ENCODE data around the gene NOSTRIN.
A peak's percentile ranks its signal among the peaks of the same experiment; 100 is the strongest.
"Not testable (repeated sequence)": the region's sequence is repeated elsewhere in the genome, so short reads cannot be mapped to it uniquely, and the experiment has no call there.

The NOSTRIN gene

GRCh38 chr2:168801961-168802858 lies at the start of gene NOSTRIN:
Gene NOSTRIN (plus strand): TSS chr2:168802637. CDS start chr2:168802647, 10 bp downstream.
- no peak for DNase-seq

- no peak for DNase-seq
Measured at GRCh38 chr2:168753765-168754329, 48.6 kb upstream of the NOSTRIN start.

- no peak for DNase-seq
Measured at GRCh38 chr2:168757223-168757622, 45.2 kb upstream of the NOSTRIN start.

- DNase-seq, result no peak
Measured at GRCh38 chr2:168758970-168759820, 43.2 kb upstream of the NOSTRIN start.

GRCh38 chr2:168765401-168765800 lies 37.0 kb upstream of the NOSTRIN start:
- DNase-seq, result no peak

- DNase-seq, result no peak
Measured at GRCh38 chr2:168766600-168766999, 35.8 kb upstream of the NOSTRIN start.

- DNase-seq, result no peak
Measured at GRCh38 chr2:168767258-168767657, 35.2 kb upstream of the NOSTRIN start.

- DNase-seq, result not testable (repeated sequence)
Measured at GRCh38 chr2:168768357-168768756, 34.1 kb upstream of the NOSTRIN start.

- no peak for DNase-seq
Measured at GRCh38 chr2:168770796-168771195, 31.6 kb upstream of the NOSTRIN start.

GRCh38 chr2:168772704-168773103 lies 29.7 kb upstream of the NOSTRIN start:
- DNase-seq, result no peak

GRCh38 chr2:168773128-168773527 lies 29.3 kb upstream of the NOSTRIN start:
- no peak for DNase-seq

- peak; percentile 38 for DNase-seq
Measured at GRCh38 chr2:168773719-168774521, 28.5 kb upstream of the NOSTRIN start.

- DNase-seq, result no peak
Measured at GRCh38 chr2:168775837-168776236, 26.6 kb upstream of the NOSTRIN start.

GRCh38 chr2:168780669-168781071 lies 21.8 kb upstream of the NOSTRIN start:
- DNase-seq, result no peak

GRCh38 chr2:168781191-168781817 lies 21.1 kb upstream of the NOSTRIN start:
- DNase-seq, result no peak

- DNase-seq, result no peak
Measured at GRCh38 chr2:168782271-168782670, 20.2 kb upstream of the NOSTRIN start.

- DNase-seq, result no peak
Measured at GRCh38 chr2:168784993-168785392, 17.4 kb upstream of the NOSTRIN start.

GRCh38 chr2:168787098-168787781 lies 15.2 kb upstream of the NOSTRIN start:
- no peak for DNase-seq

GRCh38 chr2:168787782-168788376 lies 14.6 kb upstream of the NOSTRIN start:
- no peak for DNase-seq

GRCh38 chr2:168789776-168790175 lies 12.7 kb upstream of the NOSTRIN start:
- no peak for DNase-seq

Data from activated CD4-positive, CD25-positive, alpha-beta regulatory T cell treated with anti-CD3 and anti-CD28 coated beads, Interleukin-2, amount 50 U/mL, for 72 hours (primary cell).